Fibroblast of lung (primary cell): Measurements from ENCODE around the gene RUBCN.
"Not testable (repeated sequence)": the region's sequence is repeated elsewhere in the genome, so short reads cannot be mapped to it uniquely, and the experiment has no call there.

Experiments used
- EZH2 ChIP-seq: IDR thresholded peaks from 2 replicates; pipeline ENCODE4 v1.5.1; 2012; ENCODE audit warnings: low read length, control low read depth, mild to moderate bottlenecking; ENCODE audit errors: missing control alignments
- TF ChIP-seq, protein P1 (sequence below), 2 donors: IDR thresholded peaks in 1 of 2; conservative IDR thresholded peaks in 1 of 2; 1 replicate in 1 of 2; 2 replicates in 1 of 2; pipeline ENCODE4 v1.5.1; 2011 to 2012; ENCODE audit warnings: low read length in 2 of 2, control low read depth in 1 of 2, inconsistent platforms in 1 of 2, low read depth in 1 of 2, mild to moderate bottlenecking in 1 of 2

DNA sequence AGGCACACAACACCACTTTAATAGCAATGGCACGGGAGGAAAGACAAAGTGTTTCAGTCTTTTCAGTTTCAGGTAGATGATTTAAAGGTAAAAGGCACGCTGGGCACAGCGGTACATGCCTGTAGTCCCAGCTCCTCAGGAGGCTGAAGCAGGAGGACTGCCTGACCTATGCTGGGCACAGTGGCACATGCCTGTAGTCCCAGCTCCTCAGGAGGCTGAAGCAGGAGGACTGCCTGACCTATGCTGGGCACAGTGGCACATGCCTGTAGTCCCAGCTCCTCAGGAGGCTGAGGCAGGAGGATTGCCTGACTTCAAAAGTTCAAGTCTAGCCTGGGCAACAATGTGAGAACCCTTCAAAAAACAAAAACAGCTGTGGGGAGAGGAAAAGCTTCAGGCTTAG, 8.8 kb downstream of the RUBCN start:
- TF ChIP-seq, protein P1, sequence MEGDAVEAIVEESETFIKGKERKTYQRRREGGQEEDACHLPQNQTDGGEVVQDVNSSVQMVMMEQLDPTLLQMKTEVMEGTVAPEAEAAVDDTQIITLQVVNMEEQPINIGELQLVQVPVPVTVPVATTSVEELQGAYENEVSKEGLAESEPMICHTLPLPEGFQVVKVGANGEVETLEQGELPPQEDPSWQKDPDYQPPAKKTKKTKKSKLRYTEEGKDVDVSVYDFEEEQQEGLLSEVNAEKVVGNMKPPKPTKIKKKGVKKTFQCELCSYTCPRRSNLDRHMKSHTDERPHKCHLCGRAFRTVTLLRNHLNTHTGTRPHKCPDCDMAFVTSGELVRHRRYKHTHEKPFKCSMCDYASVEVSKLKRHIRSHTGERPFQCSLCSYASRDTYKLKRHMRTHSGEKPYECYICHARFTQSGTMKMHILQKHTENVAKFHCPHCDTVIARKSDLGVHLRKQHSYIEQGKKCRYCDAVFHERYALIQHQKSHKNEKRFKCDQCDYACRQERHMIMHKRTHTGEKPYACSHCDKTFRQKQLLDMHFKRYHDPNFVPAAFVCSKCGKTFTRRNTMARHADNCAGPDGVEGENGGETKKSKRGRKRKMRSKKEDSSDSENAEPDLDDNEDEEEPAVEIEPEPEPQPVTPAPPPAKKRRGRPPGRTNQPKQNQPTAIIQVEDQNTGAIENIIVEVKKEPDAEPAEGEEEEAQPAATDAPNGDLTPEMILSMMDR (conservative IDR thresholded peaks at IDR 0.05 in 1 of 2, IDR thresholded peaks at IDR 0.05 in 1 of 2; ENCODE audit: low read depth in 1 of 2, low read length in 2 of 2) = not testable (repeated sequence)
- not testable (repeated sequence) for TF ChIP-seq EZH2
